Left forelimb (tissue), 1 donor: ENCODE results near the gene PPP1R15A.
A peak's percentile ranks its signal among the peaks of the same experiment; 100 is the strongest.
"Not testable (repeated sequence)": the region's sequence is repeated elsewhere in the genome, so short reads cannot be mapped to it uniquely, and the experiment has no call there.

Experiments used
- DNase-seq: peaks from one replicate; pipeline ENCODE4 v3.0.0-alpha.2; 2018; ENCODE audit warnings: low spot score

PPP1R15A gene

GRCh38 chr19:48881741-48882657, 9.8 kb downstream of the PPP1R15A start:
- DNase-seq: no peak

- no peak for DNase-seq
Measured at GRCh38 chr19:48883726-48884125, 11.5 kb downstream of the PPP1R15A start.

GRCh38 chr19:48887861-48888612, 15.8 kb downstream of the PPP1R15A start:
- DNase-seq: no peak

- DNase-seq: not testable (repeated sequence)
Measured at GRCh38 chr19:48889496-48889895, 17.3 kb downstream of the PPP1R15A start.

- DNase-seq: no peak
Measured at GRCh38 chr19:48890551-48890950, 18.3 kb downstream of the PPP1R15A start.

- no peak for DNase-seq
Measured at GRCh38 chr19:48895226-48895625, 23.0 kb downstream of the PPP1R15A start.

GRCh38 chr19:48896191-48896720, 24.0 kb downstream of the PPP1R15A start:
- DNase-seq: no peak

GRCh38 chr19:48897181-48897580, 25.0 kb downstream of the PPP1R15A start:
- no peak for DNase-seq

GRCh38 chr19:48899386-48899749, 27.1 kb downstream of the PPP1R15A start:
- not testable (repeated sequence) for DNase-seq

GRCh38 chr19:48899781-48900476, 27.7 kb downstream of the PPP1R15A start, which contains the start of gene NUCB1:
Gene NUCB1, plus strand, starts transcription at chr19:48900312. Its CDS starts 485 bp downstream, at chr19:48900797.
- peak; percentile 100 for DNase-seq

GRCh38 chr19:48900477-48901406, 28.5 kb downstream of the PPP1R15A start:
- no peak for DNase-seq

- not testable (repeated sequence) for DNase-seq
Measured at GRCh38 chr19:48902291-48902690, 30.1 kb downstream of the PPP1R15A start.

GRCh38 chr19:48903788-48904187, 31.6 kb downstream of the PPP1R15A start:
- not testable (repeated sequence) for DNase-seq

- DNase-seq: no peak
Measured at GRCh38 chr19:48905664-48906063, 33.4 kb downstream of the PPP1R15A start.

GRCh38 chr19:48906324-48906723, 34.1 kb downstream of the PPP1R15A start:
- no peak for DNase-seq

- DNase-seq: no peak
Measured at GRCh38 chr19:48907671-48908070, 35.5 kb downstream of the PPP1R15A start.

- DNase-seq: not testable (repeated sequence)
Measured at GRCh38 chr19:48909424-48910077, 37.3 kb downstream of the PPP1R15A start.

- no peak for DNase-seq
Measured at GRCh38 chr19:48910803-48911202, 38.6 kb downstream of the PPP1R15A start.

GRCh38 chr19:48913114-48913889, 41.1 kb downstream of the PPP1R15A start:
- no peak for DNase-seq

GRCh38 chr19:48914181-48914580, 42.0 kb downstream of the PPP1R15A start:
- no peak for DNase-seq
